Astrocyte (in vitro differentiated cells and primary cell): Measurements from ENCODE around the gene TPD52L2. TPM values are rescaled to one million over a fixed set of nuclear protein-coding genes. Genes with fewer than 3 reads are reported as not detected.

Source experiments
- DNase-seq: peaks from one replicate; pipeline ENCODE4 v3.0.0-alpha.2; 2010; ENCODE audit warnings: low read depth
- FAIRE-seq: peaks from 2 replicates; lab custom pipeline; 2011; peaks lifted over from hg19 to GRCh38; lab: Jason Lieb, UNC
- H2AFZ ChIP-seq: 2 replicates; pipeline ENCODE4 v1.6.0; 2012; ENCODE audit warnings: low read depth, low read length, inconsistent platforms
- H3K27ac ChIP-seq: 2 replicates; pipeline ENCODE4 v1.5.1; 2011; ENCODE audit warnings: low read depth, low read length, inconsistent platforms
- H3K27me3 ChIP-seq: 2 replicates; pipeline ENCODE4 v1.6.0; 2011; ENCODE audit warnings: low read length, inconsistent platforms; ENCODE audit not compliant: insufficient read depth
- H3K36me3 ChIP-seq: 2 replicates; pipeline ENCODE4 v1.5.1; 2011; ENCODE audit warnings: low read length, inconsistent platforms; ENCODE audit not compliant: insufficient read depth
- H3K4me1 ChIP-seq: 2 replicates; pipeline ENCODE4 v1.5.1; 2011; ENCODE audit warnings: low read length, inconsistent platforms; ENCODE audit not compliant: insufficient read depth
- H3K4me2 ChIP-seq: 2 replicates; pipeline ENCODE4 v1.6.0; 2012; ENCODE audit warnings: low read length, inconsistent platforms
- H3K4me3 ChIP-seq: 2 replicates; pipeline ENCODE4 v1.5.1; 2011; ENCODE audit warnings: low read depth, mild to moderate bottlenecking, low read length, inconsistent platforms; ENCODE audit not compliant: insufficient read depth
- H3K79me2 ChIP-seq: 2 replicates; pipeline ENCODE4 v1.6.0; 2012; ENCODE audit warnings: mild to moderate bottlenecking, low read length, inconsistent platforms; ENCODE audit not compliant: insufficient read depth
- H3K9ac ChIP-seq: 2 replicates; pipeline ENCODE4 v1.6.0; 2012; ENCODE audit warnings: mild to moderate bottlenecking, low read length, inconsistent platforms
- H3K9me3 ChIP-seq: 2 replicates; pipeline ENCODE4 v1.5.1; 2012; ENCODE audit warnings: low read depth, mild to moderate bottlenecking, low read length, inconsistent platforms; ENCODE audit not compliant: insufficient read depth
- H4K20me1 ChIP-seq: 2 replicates; pipeline ENCODE4 v1.6.0; 2012; ENCODE audit warnings: low read length, inconsistent platforms; ENCODE audit not compliant: insufficient read depth
- H3K27ac Mint-ChIP-seq: one replicate; pipeline ENCODE4 v1.8.0; 2021; ENCODE audit warnings: mild to moderate bottlenecking, mixed read lengths; ENCODE audit not compliant: unreplicated experiment
- H3K27me3 Mint-ChIP-seq: one replicate; pipeline ENCODE4 v1.8.0; 2021; ENCODE audit warnings: low read depth, mixed read lengths; ENCODE audit not compliant: unreplicated experiment
- H3K36me3 Mint-ChIP-seq: one replicate; pipeline ENCODE4 v1.8.0; 2021; ENCODE audit warnings: low read depth, mixed read lengths; ENCODE audit not compliant: unreplicated experiment
- H3K4me1 Mint-ChIP-seq: one replicate; pipeline ENCODE4 v1.8.0; 2021; ENCODE audit warnings: low read depth, mixed read lengths; ENCODE audit not compliant: unreplicated experiment
- H3K4me3 Mint-ChIP-seq: one replicate; pipeline ENCODE4 v1.8.0; 2021; ENCODE audit warnings: mild to moderate bottlenecking, moderate library complexity, mixed read lengths; ENCODE audit not compliant: unreplicated experiment
- H3K9me3 Mint-ChIP-seq: one replicate; pipeline ENCODE4 v1.8.0; 2021; ENCODE audit warnings: mild to moderate bottlenecking, mixed read lengths; ENCODE audit not compliant: unreplicated experiment
- EZH2 ChIP-seq: IDR thresholded peaks from 2 replicates; pipeline ENCODE4 v1.6.1; 2012; ENCODE audit warnings: mild to moderate bottlenecking, low read length, inconsistent platforms; ENCODE audit not compliant: insufficient read depth
- total RNA-seq: library from RNA; stranded (reverse); gene quantifications from 2 replicates; pipeline ENCODE4 v1.2.1, GENCODE V29; 2021
- TF ChIP-seq, protein P1 (sequence below): IDR thresholded peaks from 2 replicates; pipeline ENCODE4 v1.5.1; 2011; ENCODE audit warnings: low read depth, mild to moderate bottlenecking, inconsistent platforms, low read length, moderate library complexity; ENCODE audit not compliant: insufficient read depth

Gene TPD52L2
- total RNA-seq, 1 donor from 2014 or later = 145 TPM

DNA sequence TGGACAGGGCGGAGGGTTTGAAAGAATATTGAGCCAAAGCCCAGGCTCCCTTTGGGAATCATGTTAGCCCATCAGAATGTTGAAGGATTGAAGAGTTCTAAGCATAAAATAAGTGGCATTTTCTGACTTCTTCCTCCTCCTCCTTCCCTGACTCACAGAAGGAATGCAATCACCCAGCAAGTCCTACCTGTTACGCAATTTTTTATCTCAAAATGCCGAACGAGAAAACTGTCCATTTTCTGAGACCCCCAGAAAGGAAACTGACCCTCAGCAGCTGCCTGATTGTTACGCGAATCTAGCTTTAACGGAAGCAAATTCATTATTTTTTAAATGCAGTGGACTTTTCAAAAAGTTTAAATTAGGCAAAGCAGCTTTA is 25.1 kb downstream of the TPD52L2 start:
- Histone ChIP-seq H2AFZ (no peak overlapping the region), H3K27ac (no peak overlapping the region), H4K20me1 (peaks cover 58% of the 10 kb centered on the region), H3K9me3 (no peaks in the 10 kb centered on the region), H3K4me1 (no peaks in the 10 kb centered on the region), H3K79me2 (peaks cover 24% of the 10 kb centered on the region), H3K4me2 (no peak overlapping the region), H3K36me3 (peaks cover 30% of the 10 kb centered on the region), H3K4me3 (no peak overlapping the region), H3K9ac (no peak overlapping the region), H3K27me3 (no peaks in the 10 kb centered on the region)
- H3K27me3 Mint-ChIP-seq = no peaks in the 10 kb centered on the region
- peaks cover 12% of the 10 kb centered on the region for H3K36me3 Mint-ChIP-seq
- no peak for FAIRE-seq
- DNase-seq = no peak
- no peak overlapping the region for H3K27ac Mint-ChIP-seq
- H3K4me1 Mint-ChIP-seq = peaks cover 4% of the 10 kb centered on the region
- no peak overlapping the region for H3K4me3 Mint-ChIP-seq
- TF ChIP-seq, protein P1, sequence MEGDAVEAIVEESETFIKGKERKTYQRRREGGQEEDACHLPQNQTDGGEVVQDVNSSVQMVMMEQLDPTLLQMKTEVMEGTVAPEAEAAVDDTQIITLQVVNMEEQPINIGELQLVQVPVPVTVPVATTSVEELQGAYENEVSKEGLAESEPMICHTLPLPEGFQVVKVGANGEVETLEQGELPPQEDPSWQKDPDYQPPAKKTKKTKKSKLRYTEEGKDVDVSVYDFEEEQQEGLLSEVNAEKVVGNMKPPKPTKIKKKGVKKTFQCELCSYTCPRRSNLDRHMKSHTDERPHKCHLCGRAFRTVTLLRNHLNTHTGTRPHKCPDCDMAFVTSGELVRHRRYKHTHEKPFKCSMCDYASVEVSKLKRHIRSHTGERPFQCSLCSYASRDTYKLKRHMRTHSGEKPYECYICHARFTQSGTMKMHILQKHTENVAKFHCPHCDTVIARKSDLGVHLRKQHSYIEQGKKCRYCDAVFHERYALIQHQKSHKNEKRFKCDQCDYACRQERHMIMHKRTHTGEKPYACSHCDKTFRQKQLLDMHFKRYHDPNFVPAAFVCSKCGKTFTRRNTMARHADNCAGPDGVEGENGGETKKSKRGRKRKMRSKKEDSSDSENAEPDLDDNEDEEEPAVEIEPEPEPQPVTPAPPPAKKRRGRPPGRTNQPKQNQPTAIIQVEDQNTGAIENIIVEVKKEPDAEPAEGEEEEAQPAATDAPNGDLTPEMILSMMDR = no peak
- no peak for TF ChIP-seq EZH2
- no peaks in the 10 kb centered on the region for H3K9me3 Mint-ChIP-seq

DNA sequence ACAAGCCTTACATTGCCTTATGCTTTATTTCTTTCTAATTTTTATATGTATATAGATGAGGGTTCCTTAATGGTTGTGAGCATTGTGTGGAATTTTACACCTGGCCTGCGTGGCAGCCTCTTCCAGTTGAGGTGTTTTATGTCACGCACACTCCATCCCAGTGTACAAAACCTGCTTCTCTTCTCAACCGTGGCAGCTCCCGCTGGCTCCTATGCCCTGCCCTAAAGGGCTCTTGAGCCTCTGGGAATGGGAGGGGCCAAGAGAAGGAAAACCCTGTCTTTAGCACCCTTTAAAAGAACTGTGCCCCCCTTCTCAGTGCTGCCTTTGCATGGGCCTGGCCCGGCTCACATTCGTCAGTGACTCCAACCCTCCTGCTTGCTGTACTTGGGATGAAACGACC is 25.5 kb downstream of the TPD52L2 start:
- H3K27ac ChIP-seq = no peak overlapping the region
- Mint-ChIP-seq H3K4me3 (no peak overlapping the region), H3K27me3 (no peaks in the 10 kb centered on the region), H3K4me1 (peaks cover 4% of the 10 kb centered on the region), H3K27ac (no peak overlapping the region), H3K9me3 (no peaks in the 10 kb centered on the region), H3K36me3 (peaks cover 12% of the 10 kb centered on the region)
- H3K9ac ChIP-seq = no peak overlapping the region
- H3K79me2 ChIP-seq = peaks cover 22% of the 10 kb centered on the region
- no peaks in the 10 kb centered on the region for H3K27me3 ChIP-seq
- FAIRE-seq (no peak), DNase-seq (no peak)
- H3K9me3 ChIP-seq = no peaks in the 10 kb centered on the region
- no peak overlapping the region for H3K4me2 ChIP-seq
- H3K36me3 ChIP-seq = peaks cover 30% of the 10 kb centered on the region
- no peak overlapping the region for H3K4me3 ChIP-seq
- no peaks in the 10 kb centered on the region for H3K4me1 ChIP-seq
- H4K20me1 ChIP-seq = peaks cover 55% of the 10 kb centered on the region
- no peak overlapping the region for H2AFZ ChIP-seq
- no peak for TF ChIP-seq EZH2
- TF ChIP-seq, protein P1 = no peak

DNA sequence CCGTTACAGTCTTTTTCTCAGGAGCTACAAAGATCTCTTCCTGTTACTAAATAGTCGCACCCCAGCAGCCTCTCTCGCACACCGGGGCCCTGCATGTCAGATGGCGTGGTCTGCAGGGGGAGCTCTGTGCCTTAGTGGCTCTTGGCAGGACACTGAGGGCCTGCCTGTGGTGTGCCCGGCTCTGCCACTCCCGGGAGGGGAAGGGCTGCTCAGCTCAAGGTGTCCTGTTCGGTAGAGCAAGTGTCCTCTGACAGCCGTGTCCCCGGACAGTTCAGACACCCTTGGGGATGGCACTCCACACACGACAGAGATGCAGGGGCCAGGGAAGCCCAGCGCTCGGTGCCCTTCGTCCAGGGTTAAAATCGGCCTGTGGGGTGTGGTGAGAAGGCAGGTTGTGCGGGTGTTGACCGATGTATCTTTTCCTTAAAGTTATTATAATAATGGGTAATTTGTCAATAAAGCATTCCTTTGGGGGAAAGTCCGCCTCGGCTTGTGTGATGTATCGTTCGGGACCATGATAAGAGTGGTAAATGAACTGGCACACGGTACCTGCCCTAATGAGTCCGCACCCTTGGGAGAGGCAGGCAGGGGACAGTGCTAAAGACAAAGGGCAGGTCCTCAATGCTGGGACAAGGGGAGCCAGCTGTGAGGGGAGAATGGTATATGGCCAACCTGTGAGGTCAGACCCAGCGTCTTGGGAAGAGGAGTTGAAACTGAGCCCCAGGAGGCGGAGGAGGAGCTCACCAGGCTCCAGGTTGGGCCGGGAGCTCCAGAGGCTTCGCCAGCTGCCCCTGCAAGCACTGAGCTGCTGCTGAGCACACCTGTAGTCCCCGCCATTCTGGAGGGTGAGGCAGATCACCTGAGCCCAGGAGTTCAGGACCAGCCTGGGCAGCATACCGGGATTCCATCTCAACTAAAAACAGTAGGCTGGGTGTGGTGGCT is 26.3 kb downstream of the TPD52L2 start:
- Mint-ChIP-seq H3K9me3 (no peaks in the 10 kb centered on the region), H3K4me3 (no peak overlapping the region), H3K27me3 (no peaks in the 10 kb centered on the region), H3K27ac (no peak overlapping the region), H3K36me3 (peaks cover 11% of the 10 kb centered on the region), H3K4me1 (peaks cover 4% of the 10 kb centered on the region)
- Histone ChIP-seq H3K9ac (no peak overlapping the region), H3K4me1 (peaks cover 4% of the 10 kb centered on the region), H3K27me3 (no peaks in the 10 kb centered on the region), H3K4me2 (no peak overlapping the region), H3K4me3 (no peak overlapping the region), H3K27ac (no peak overlapping the region), H2AFZ (no peak overlapping the region), H3K36me3 (peaks cover 30% of the 10 kb centered on the region), H4K20me1 (peaks cover 57% of the 10 kb centered on the region), H3K9me3 (no peaks in the 10 kb centered on the region), H3K79me2 (peaks cover 24% of the 10 kb centered on the region)
- TF ChIP-seq, protein P1 = no peak
- TF ChIP-seq EZH2 = no peak
- FAIRE-seq (no peak), DNase-seq (no peak)
